Endothelial cell (in vitro differentiated cells): ENCODE measurements around the gene KCTD3. TPM values are rescaled to one million over a fixed set of nuclear protein-coding genes. Genes with fewer than 3 reads are reported as not detected.

Experiments used
- DNase-seq: peaks from one replicate; pipeline ENCODE4 v3.0.0; 2021; ENCODE audit warnings: low spot score
- H3K27ac Mint-ChIP-seq: one replicate; pipeline ENCODE4 v1.8.0; 2021; ENCODE audit warnings: mixed read lengths, inconsistent platforms; ENCODE audit not compliant: unreplicated experiment
- H3K27me3 Mint-ChIP-seq: one replicate; pipeline ENCODE4 v1.8.0; 2021; ENCODE audit warnings: mild to moderate bottlenecking, moderate library complexity, mixed read lengths, inconsistent platforms; ENCODE audit not compliant: unreplicated experiment
- H3K36me3 Mint-ChIP-seq: one replicate; pipeline ENCODE4 v1.8.0; 2021; ENCODE audit warnings: mild to moderate bottlenecking, low read depth, mixed read lengths, inconsistent platforms; ENCODE audit not compliant: unreplicated experiment
- H3K4me1 Mint-ChIP-seq: one replicate; pipeline ENCODE4 v1.8.0; 2021; ENCODE audit warnings: mild to moderate bottlenecking, mixed read lengths, inconsistent platforms; ENCODE audit not compliant: unreplicated experiment
- H3K4me3 Mint-ChIP-seq: one replicate; pipeline ENCODE4 v1.8.0; 2021; ENCODE audit warnings: mild to moderate bottlenecking, mixed read lengths, inconsistent platforms; ENCODE audit not compliant: unreplicated experiment
- H3K9me3 Mint-ChIP-seq: one replicate; pipeline ENCODE4 v1.8.0; 2021; ENCODE audit warnings: mixed read lengths, inconsistent platforms; ENCODE audit not compliant: unreplicated experiment
- total RNA-seq: library from RNA; stranded (reverse); fragmentation: NEBNext Ultra II Directional; extraction: Animal tissue kit (Norgen Biotek cat#: 25700); gene quantifications from one replicate; pipeline ENCODE4 v1.2.1, GENCODE V29; 2021; ENCODE audit not compliant: unreplicated experiment
- TF ChIP-seq, protein P1 (sequence below): fragments of 200-600 bp; sonication (generic); IDR thresholded peaks from one replicate; pipeline ENCODE4 v1.5.0; 2021; ENCODE audit warnings: antibody characterized with exemption; ENCODE audit not compliant: unreplicated experiment

Gene KCTD3
- total RNA-seq, 1 donor from 2014 or later: 32.9 TPM

DNA sequence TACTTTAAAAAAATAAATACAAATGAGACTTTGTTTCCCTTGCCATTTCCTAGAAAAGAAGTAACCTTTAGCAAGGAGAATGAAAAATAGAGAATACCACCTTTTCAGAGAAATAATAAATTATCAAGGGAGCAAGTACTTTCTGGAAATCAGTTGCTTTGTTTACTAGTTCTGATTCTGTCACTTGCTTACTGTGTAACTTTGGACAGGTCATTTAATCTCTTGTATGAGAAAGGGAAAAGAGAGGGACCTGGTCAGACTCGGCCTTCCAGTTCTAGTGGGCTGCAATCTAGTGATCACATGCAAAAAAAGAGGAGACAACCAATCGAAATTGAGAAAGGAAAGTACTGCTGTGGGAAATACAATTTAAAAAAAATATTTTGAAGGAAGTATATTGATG lies 34.2 kb downstream of the KCTD3 start:
- Mint-ChIP-seq H3K36me3 (no peaks in the 10 kb centered on the region), H3K9me3 (no peaks in the 10 kb centered on the region), H3K27me3 (no peaks in the 10 kb centered on the region), H3K4me3 (no peak overlapping the region), H3K27ac (no peak overlapping the region), H3K4me1 (peaks cover 3% of the 10 kb centered on the region)
- TF ChIP-seq, protein P1, sequence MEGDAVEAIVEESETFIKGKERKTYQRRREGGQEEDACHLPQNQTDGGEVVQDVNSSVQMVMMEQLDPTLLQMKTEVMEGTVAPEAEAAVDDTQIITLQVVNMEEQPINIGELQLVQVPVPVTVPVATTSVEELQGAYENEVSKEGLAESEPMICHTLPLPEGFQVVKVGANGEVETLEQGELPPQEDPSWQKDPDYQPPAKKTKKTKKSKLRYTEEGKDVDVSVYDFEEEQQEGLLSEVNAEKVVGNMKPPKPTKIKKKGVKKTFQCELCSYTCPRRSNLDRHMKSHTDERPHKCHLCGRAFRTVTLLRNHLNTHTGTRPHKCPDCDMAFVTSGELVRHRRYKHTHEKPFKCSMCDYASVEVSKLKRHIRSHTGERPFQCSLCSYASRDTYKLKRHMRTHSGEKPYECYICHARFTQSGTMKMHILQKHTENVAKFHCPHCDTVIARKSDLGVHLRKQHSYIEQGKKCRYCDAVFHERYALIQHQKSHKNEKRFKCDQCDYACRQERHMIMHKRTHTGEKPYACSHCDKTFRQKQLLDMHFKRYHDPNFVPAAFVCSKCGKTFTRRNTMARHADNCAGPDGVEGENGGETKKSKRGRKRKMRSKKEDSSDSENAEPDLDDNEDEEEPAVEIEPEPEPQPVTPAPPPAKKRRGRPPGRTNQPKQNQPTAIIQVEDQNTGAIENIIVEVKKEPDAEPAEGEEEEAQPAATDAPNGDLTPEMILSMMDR: no peak
- DNase-seq: no peak

GRCh38 chr1:215603319-215603718 lies 36.2 kb downstream of the KCTD3 start:
- TF ChIP-seq, protein P1: no peak
- Mint-ChIP-seq H3K9me3 (no peaks in the 10 kb centered on the region), H3K27ac (no peak overlapping the region), H3K4me3 (no peak overlapping the region), H3K27me3 (no peaks in the 10 kb centered on the region), H3K36me3 (no peaks in the 10 kb centered on the region), H3K4me1 (peaks cover 3% of the 10 kb centered on the region)
- DNase-seq: no peak

GRCh38 chr1:215605011-215605621 lies 38.0 kb downstream of the KCTD3 start:
- Mint-ChIP-seq H3K27ac (no peak overlapping the region), H3K27me3 (no peaks in the 10 kb centered on the region), H3K4me3 (no peak overlapping the region), H3K9me3 (no peaks in the 10 kb centered on the region), H3K36me3 (peaks cover 6% of the 10 kb centered on the region), H3K4me1 (peaks cover 3% of the 10 kb centered on the region)
- no peak for DNase-seq
- TF ChIP-seq, protein P1: no peak

- no peak overlapping the region for H3K4me3 Mint-ChIP-seq
- H3K27ac Mint-ChIP-seq: no peak overlapping the region
Observed at GRCh38 chr1:215606036-215606435, 38.9 kb downstream of the KCTD3 start.

DNA sequence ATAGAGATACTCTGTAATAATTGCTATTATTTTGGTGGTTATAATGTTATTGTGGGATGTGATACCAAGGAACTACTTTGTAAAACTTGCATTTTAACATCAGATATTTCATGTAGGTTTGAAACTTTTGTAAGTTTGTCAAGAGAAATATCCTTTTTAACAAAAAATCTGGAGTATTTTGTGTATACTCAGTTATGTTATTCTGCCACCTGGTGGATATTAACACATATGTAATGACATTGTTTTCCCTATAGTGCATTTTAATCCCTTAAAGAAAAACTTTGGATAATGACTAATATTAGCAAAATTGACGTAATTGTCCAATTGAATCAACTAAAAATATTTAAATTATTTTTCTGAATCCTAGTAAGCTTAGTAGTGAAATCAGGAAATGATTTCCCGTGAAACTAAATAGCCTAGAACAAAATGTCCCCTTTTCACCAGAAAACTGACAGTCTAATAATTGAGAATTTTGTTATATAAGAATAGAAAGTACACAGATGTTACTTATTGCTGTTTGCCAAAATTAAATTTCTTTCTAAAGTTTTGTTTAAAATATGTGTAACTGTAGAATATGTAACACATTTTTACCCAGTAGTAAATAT lies 39.6 kb downstream of the KCTD3 start:
- TF ChIP-seq, protein P1: peak; percentile 65
- no peaks in the 10 kb centered on the region for H3K4me1 Mint-ChIP-seq
- H3K9me3 Mint-ChIP-seq: no peaks in the 10 kb centered on the region
- H3K27ac Mint-ChIP-seq: no peak overlapping the region
- H3K27me3 Mint-ChIP-seq: no peaks in the 10 kb centered on the region
- no peak for DNase-seq
- peaks cover 6% of the 10 kb centered on the region for H3K36me3 Mint-ChIP-seq
- no peak overlapping the region for H3K4me3 Mint-ChIP-seq

More at GRCh38 chr1:215606036-215606435, 38.9 kb downstream of the KCTD3 start:
- DNase-seq: no peak
- H3K27me3 Mint-ChIP-seq: no peaks in the 10 kb centered on the region
- peaks cover 6% of the 10 kb centered on the region for H3K36me3 Mint-ChIP-seq
- H3K9me3 Mint-ChIP-seq: no peaks in the 10 kb centered on the region
- H3K4me1 Mint-ChIP-seq: no peaks in the 10 kb centered on the region
- TF ChIP-seq, protein P1: no peak
